ENCODE measurements around the gene KLF7. TPM values are rescaled to one million over a fixed set of nuclear protein-coding genes. Genes with fewer than 3 reads are reported as not detected.
A peak's percentile ranks its signal among the peaks of the same experiment; 100 is the strongest.

The KLF7 gene
- total RNA-seq, 1 experiment from 2014 or later: 32.2 TPM

- Histone ChIP-seq H3K9me3 (ENCODE audit: control insufficient read depth, low read depth, low read length) (no peaks in the 10 kb centered on the region), H2BK12ac (ENCODE audit: insufficient read length, low read depth, low read length) (no peak overlapping the region), H4K91ac (ENCODE audit: insufficient read length, low read depth, low read length) (no peak overlapping the region), H3K23me2 (ENCODE audit: insufficient read length, low read depth, low read length, poor library complexity, severe bottlenecking) (no peaks in the 10 kb centered on the region), H4K8ac (replicated peaks; ENCODE audit: insufficient read length, low read depth, low read length) (no peak overlapping the region), H3K18ac (ENCODE audit: insufficient read length, low read depth, low read length) (no peak overlapping the region), H3K79me2 (ENCODE audit: insufficient read depth, low read length) (no peaks in the 10 kb centered on the region; the same call in 1 of the 2 replicates), H3K56ac (ENCODE audit: insufficient read length, low read depth, low read length) (no peak overlapping the region), H3K14ac (ENCODE audit: insufficient read depth, low read length) (no peak overlapping the region), H2AFZ (ENCODE audit: low read length) (no peak overlapping the region), H3K79me1 (ENCODE audit: insufficient read depth, low read depth, low read length, poor library complexity, severe bottlenecking) (no peaks in the 10 kb centered on the region), H2BK120ac (ENCODE audit: low read depth, low read length, poor library complexity, severe bottlenecking) (no peak overlapping the region), H3T11ph (ENCODE audit: low read length) (no peak overlapping the region), H3K23ac (ENCODE audit: insufficient read length, low read depth, low read length) (no peak overlapping the region), H3K27ac (ENCODE audit: insufficient read length, low read depth, low read length) (no peak overlapping the region), H4K20me1 (ENCODE audit: control insufficient read depth, insufficient read depth, insufficient read length) (no peaks in the 10 kb centered on the region), H2BK5ac (ENCODE audit: insufficient read length, low read length) (no peak overlapping the region), H3K27me3 (ENCODE audit: insufficient read depth, low read length) (no peaks in the 10 kb centered on the region), H2BK15ac (ENCODE audit: low read depth, low read length) (no peak overlapping the region), H2AK5ac (ENCODE audit: insufficient read length, low read length) (no peak overlapping the region), H3K9ac (ENCODE audit: extremely low read depth, insufficient read length, low read length) (no peak overlapping the region), H3K4ac (ENCODE audit: low read depth, low read length) (no peak overlapping the region), H2BK20ac (ENCODE audit: low read depth, low read length, poor library complexity, severe bottlenecking) (no peak overlapping the region), H4K5ac (ENCODE audit: insufficient read length, low read depth, low read length) (no peak overlapping the region), H3K4me2 (ENCODE audit: insufficient read depth, insufficient read length, low read length) (no peak overlapping the region), H3K4me1 (ENCODE audit: insufficient read depth, low read length) (peaks cover 15% of the 10 kb centered on the region; the same call in 1 of the 2 replicates)
- H3K9me3 Mint-ChIP-seq: no peaks in the 10 kb centered on the region; a peak in 1 of 5 replicates
- no peaks in the 10 kb centered on the region for H3K27me3 Mint-ChIP-seq (ENCODE audit: low read depth)
- DNase-seq: no peak
- no peak for TF ChIP-seq CTCF (conservative IDR thresholded peaks at IDR 0.05)
- no peak overlapping the region for H3K4me3 Mint-ChIP-seq
- H3K27ac Mint-ChIP-seq: peak overlapping the region in 2 of 3 experiments; percentile 32 to 63; a peak in 2 of 7 replicates
- peaks cover 0 to 3% (median 2%) of the 10 kb centered on the region in 3 experiments; a peak in 5 of 7 replicates for H3K36me3 Mint-ChIP-seq (ENCODE audit: insufficient read depth in 1 of 3, low read depth in 3 of 3)
- H3K4me1 Mint-ChIP-seq: peaks cover 43 to 44% of the 10 kb centered on the region in 2 experiments
- no CpG with 5 or more reads among the region's 4 CpGs for WGBS (ENCODE audit: extremely low coverage, insufficient read length, low lambda C conversion rate)
Observed at GRCh38 chr2:207097278-207097677, 68.5 kb downstream of the KLF7 start.
